ENCODE results near the gene HSD3B1.

- TF ChIP-seq CTCF (IDR thresholded peaks at IDR 0.05) = no peak
- no peak for TF ChIP-seq POLR2A (IDR thresholded peaks at IDR 0.05)
These were observed 40.6 kb upstream of the HSD3B1 start for GRCh38 chr1:119466445-119466844.

All from body of pancreas (tissue), 4 donors.